ENCODE data around the gene DUS1L.

Gene DUS1L

GRCh38 chr17:82065638-82066303, at the start of gene DUS1L:
TSS of gene DUS1L (minus strand) at chr17:82065804. CDS start at chr17:82065059, 745 bp downstream.
- Histone ChIP-seq H3K4me1 (ENCODE audit: control insufficient read depth, insufficient read depth, low read length, unreplicated experiment) (peaks cover 11% of the 10 kb centered on the region), H3K27ac (ENCODE audit: low read depth, low read length) (no peak within 1 kb of the TSS), H3K36me3 (ENCODE audit: insufficient read depth, low read length) (no peaks in the 10 kb centered on the region), H3K79me2 (ENCODE audit: control insufficient read depth, insufficient read depth, low read length, unreplicated experiment) (peaks cover 22% of the 10 kb centered on the region), H3K27me3 (ENCODE audit: insufficient read depth, low read length) (no peaks in the 10 kb centered on the region), H3K4me3 (ENCODE audit: low read depth, low read length) (peak within 1 kb of the TSS; percentile 95), H2AFZ (ENCODE audit: low read length, unreplicated experiment) (peak within 1 kb of the TSS; percentile 93)

- H3K27ac ChIP-seq (ENCODE audit: low read depth, low read length): no peak overlapping the region
- H2AFZ ChIP-seq (ENCODE audit: low read length, unreplicated experiment): no peak overlapping the region
- H3K4me3 ChIP-seq (ENCODE audit: low read depth, low read length): no peak overlapping the region
- H3K79me2 ChIP-seq (ENCODE audit: control insufficient read depth, insufficient read depth, low read length, unreplicated experiment): no peaks in the 10 kb centered on the region
- no peaks in the 10 kb centered on the region for H3K4me1 ChIP-seq (ENCODE audit: control insufficient read depth, insufficient read depth, low read length, unreplicated experiment)
- no peaks in the 10 kb centered on the region for H3K27me3 ChIP-seq (ENCODE audit: insufficient read depth, low read length)
- 0 out of 2 replicates have a peak, but pooled peaks cover 3% of the 10 kb centered on the region for H3K36me3 ChIP-seq (ENCODE audit: insufficient read depth, low read length)
Observed at GRCh38 chr17:82114872-82115271, 49.3 kb upstream of the DUS1L start.

- H3K79me2 ChIP-seq (ENCODE audit: control insufficient read depth, insufficient read depth, low read length, unreplicated experiment): no peaks in the 10 kb centered on the region
- no peaks in the 10 kb centered on the region for H3K4me1 ChIP-seq (ENCODE audit: control insufficient read depth, insufficient read depth, low read length, unreplicated experiment)
- 0 out of 2 replicates have a peak, but pooled peaks cover 3% of the 10 kb centered on the region for H3K36me3 ChIP-seq (ENCODE audit: insufficient read depth, low read length)
- H3K4me3 ChIP-seq (ENCODE audit: low read depth, low read length): no peak overlapping the region
- no peak overlapping the region for H2AFZ ChIP-seq (ENCODE audit: low read length, unreplicated experiment)
- H3K27ac ChIP-seq (ENCODE audit: low read depth, low read length): no peak overlapping the region
- H3K27me3 ChIP-seq (ENCODE audit: insufficient read depth, low read length): no peaks in the 10 kb centered on the region
Observed at GRCh38 chr17:82114447-82114846, 48.8 kb upstream of the DUS1L start.

- H3K4me1 ChIP-seq (ENCODE audit: control insufficient read depth, insufficient read depth, low read length, unreplicated experiment): no peaks in the 10 kb centered on the region
- no peak overlapping the region for H3K27ac ChIP-seq (ENCODE audit: low read depth, low read length)
- no peaks in the 10 kb centered on the region for H3K79me2 ChIP-seq (ENCODE audit: control insufficient read depth, insufficient read depth, low read length, unreplicated experiment)
- no peak overlapping the region for H2AFZ ChIP-seq (ENCODE audit: low read length, unreplicated experiment)
- no peaks in the 10 kb centered on the region for H3K27me3 ChIP-seq (ENCODE audit: insufficient read depth, low read length)
- no peak overlapping the region for H3K4me3 ChIP-seq (ENCODE audit: low read depth, low read length)
- H3K36me3 ChIP-seq (ENCODE audit: insufficient read depth, low read length): 0 out of 2 replicates have a peak, but pooled peaks cover 3% of the 10 kb centered on the region
Observed at GRCh38 chr17:82113941-82114340, 48.3 kb upstream of the DUS1L start.

- no peak overlapping the region for H3K27ac ChIP-seq (ENCODE audit: low read depth, low read length)
- no peak overlapping the region for H3K4me3 ChIP-seq (ENCODE audit: low read depth, low read length)
- H3K79me2 ChIP-seq (ENCODE audit: control insufficient read depth, insufficient read depth, low read length, unreplicated experiment): no peaks in the 10 kb centered on the region
- no peak overlapping the region for H2AFZ ChIP-seq (ENCODE audit: low read length, unreplicated experiment)
- H3K36me3 ChIP-seq (ENCODE audit: insufficient read depth, low read length): 0 out of 2 replicates have a peak, but pooled peaks cover 3% of the 10 kb centered on the region
- H3K27me3 ChIP-seq (ENCODE audit: insufficient read depth, low read length): no peaks in the 10 kb centered on the region
- no peaks in the 10 kb centered on the region for H3K4me1 ChIP-seq (ENCODE audit: control insufficient read depth, insufficient read depth, low read length, unreplicated experiment)
Observed at GRCh38 chr17:82113422-82113821, 47.8 kb upstream of the DUS1L start.

GRCh38 chr17:82112914-82113311, 47.3 kb upstream of the DUS1L start:
- Histone ChIP-seq H3K79me2 (ENCODE audit: control insufficient read depth, insufficient read depth, low read length, unreplicated experiment) (no peaks in the 10 kb centered on the region), H3K4me3 (ENCODE audit: low read depth, low read length) (no peak overlapping the region), H3K27ac (ENCODE audit: low read depth, low read length) (no peak overlapping the region), H2AFZ (ENCODE audit: low read length, unreplicated experiment) (no peak overlapping the region), H3K36me3 (ENCODE audit: insufficient read depth, low read length) (0 out of 2 replicates have a peak, but pooled peaks cover 3% of the 10 kb centered on the region), H3K27me3 (ENCODE audit: insufficient read depth, low read length) (no peaks in the 10 kb centered on the region), H3K4me1 (ENCODE audit: control insufficient read depth, insufficient read depth, low read length, unreplicated experiment) (no peaks in the 10 kb centered on the region)

GRCh38 chr17:82112181-82112913, 46.7 kb upstream of the DUS1L start:
- Histone ChIP-seq H3K27me3 (ENCODE audit: insufficient read depth, low read length) (no peaks in the 10 kb centered on the region), H2AFZ (ENCODE audit: low read length, unreplicated experiment) (no peak overlapping the region), H3K79me2 (ENCODE audit: control insufficient read depth, insufficient read depth, low read length, unreplicated experiment) (no peaks in the 10 kb centered on the region), H3K4me1 (ENCODE audit: control insufficient read depth, insufficient read depth, low read length, unreplicated experiment) (no peaks in the 10 kb centered on the region), H3K27ac (ENCODE audit: low read depth, low read length) (no peak overlapping the region), H3K4me3 (ENCODE audit: low read depth, low read length) (no peak overlapping the region), H3K36me3 (ENCODE audit: insufficient read depth, low read length) (0 out of 2 replicates have a peak, but pooled peaks cover 3% of the 10 kb centered on the region)

GRCh38 chr17:82110298-82110697, 44.7 kb upstream of the DUS1L start:
- Histone ChIP-seq H2AFZ (ENCODE audit: low read length, unreplicated experiment) (no peak overlapping the region), H3K4me3 (ENCODE audit: low read depth, low read length) (no peak overlapping the region), H3K27ac (ENCODE audit: low read depth, low read length) (no peak overlapping the region), H3K36me3 (ENCODE audit: insufficient read depth, low read length) (0 out of 2 replicates have a peak, but pooled peaks cover 3% of the 10 kb centered on the region), H3K4me1 (ENCODE audit: control insufficient read depth, insufficient read depth, low read length, unreplicated experiment) (no peaks in the 10 kb centered on the region), H3K79me2 (ENCODE audit: control insufficient read depth, insufficient read depth, low read length, unreplicated experiment) (no peaks in the 10 kb centered on the region), H3K27me3 (ENCODE audit: insufficient read depth, low read length) (no peaks in the 10 kb centered on the region)

- no peaks in the 10 kb centered on the region for H3K4me1 ChIP-seq (ENCODE audit: control insufficient read depth, insufficient read depth, low read length, unreplicated experiment)
Observed at GRCh38 chr17:82108961-82109475, 43.4 kb upstream of the DUS1L start.

GRCh38 chr17:82108496-82108945, 42.9 kb upstream of the DUS1L start:
- H3K27ac ChIP-seq (ENCODE audit: low read depth, low read length): no peak overlapping the region
- no peaks in the 10 kb centered on the region for H3K79me2 ChIP-seq (ENCODE audit: control insufficient read depth, insufficient read depth, low read length, unreplicated experiment)
- H3K4me1 ChIP-seq (ENCODE audit: control insufficient read depth, insufficient read depth, low read length, unreplicated experiment): no peaks in the 10 kb centered on the region
- H2AFZ ChIP-seq (ENCODE audit: low read length, unreplicated experiment): no peak overlapping the region
- H3K4me3 ChIP-seq (ENCODE audit: low read depth, low read length): no peak overlapping the region
- no peaks in the 10 kb centered on the region for H3K27me3 ChIP-seq (ENCODE audit: insufficient read depth, low read length)
- H3K36me3 ChIP-seq (ENCODE audit: insufficient read depth, low read length): 0 out of 2 replicates have a peak, but pooled peaks cover 3% of the 10 kb centered on the region

More at GRCh38 chr17:82108961-82109475, 43.4 kb upstream of the DUS1L start:
- no peaks in the 10 kb centered on the region for H3K27me3 ChIP-seq (ENCODE audit: insufficient read depth, low read length)
- no peak overlapping the region for H3K27ac ChIP-seq (ENCODE audit: low read depth, low read length)
- no peak overlapping the region for H3K4me3 ChIP-seq (ENCODE audit: low read depth, low read length)
- 0 out of 2 replicates have a peak, but pooled peaks cover 3% of the 10 kb centered on the region for H3K36me3 ChIP-seq (ENCODE audit: insufficient read depth, low read length)
- no peak overlapping the region for H2AFZ ChIP-seq (ENCODE audit: low read length, unreplicated experiment)
- H3K79me2 ChIP-seq (ENCODE audit: control insufficient read depth, insufficient read depth, low read length, unreplicated experiment): no peaks in the 10 kb centered on the region

All from ACC112 (cell line).